HepG2 (cell line): ENCODE results near the gene FURIN. TPM values are rescaled to one million over a fixed set of nuclear protein-coding genes. Genes with fewer than 3 reads are reported as not detected.

Experiments used
- CCDC6 ChIP-seq: sonication (generic); formaldehyde crosslinking; IDR thresholded peaks from 2 replicates; pipeline ENCODE4 v1.8.1; 2022; ENCODE audit warnings: mild to moderate bottlenecking, missing genetic modification reagents, moderate library complexity
- FOXP4 ChIP-seq: sonication (generic); formaldehyde crosslinking; IDR thresholded peaks from 2 replicates; pipeline ENCODE4 v1.4.0; 2020; ENCODE audit warnings: missing genetic modification reagents
- HINFP ChIP-seq: sonication (generic); formaldehyde crosslinking; IDR thresholded peaks from 2 replicates; pipeline ENCODE4 v1.4.0; 2020; ENCODE audit warnings: low read depth, mild to moderate bottlenecking, missing genetic modification reagents
- HNRNPLL ChIP-seq: fragments of 200-400 bp; formaldehyde crosslinking; IDR thresholded peaks from 2 replicates; pipeline ENCODE4 v1.6.1; 2017; ENCODE audit warnings: mild to moderate bottlenecking, low read depth, low read length; ENCODE audit not compliant: poor library complexity, severe bottlenecking
- KLF11 ChIP-seq: IDR thresholded peaks from 2 replicates; pipeline ENCODE4 v1.6.1; 2016; ENCODE audit warnings: missing compliant biosample characterization
- NFIB ChIP-seq: sonication (generic); formaldehyde crosslinking; IDR thresholded peaks from 2 replicates; pipeline ENCODE4 v1.9.0; 2021; ENCODE audit warnings: missing genetic modification reagents, mild to moderate bottlenecking, borderline replicate concordance
- PHF8 ChIP-seq: sonication (generic); formaldehyde crosslinking; IDR thresholded peaks from 2 replicates; pipeline ENCODE4 v1.5.0; 2020; ENCODE audit warnings: missing genetic modification reagents
- RBFOX2 ChIP-seq: fragments of 200-400 bp; formaldehyde crosslinking; IDR thresholded peaks from 2 replicates; pipeline ENCODE4 v1.6.1; 2017; ENCODE audit warnings: low read depth, mild to moderate bottlenecking, low read length
- SP5 ChIP-seq: IDR thresholded peaks from 2 replicates; pipeline ENCODE4 v1.6.1; 2016; ENCODE audit warnings: low read depth, borderline replicate concordance
- ZMYM3 ChIP-seq: sonication (generic); formaldehyde crosslinking; IDR thresholded peaks from 2 replicates; pipeline ENCODE4 v1.5.1; 2020; ENCODE audit warnings: mild to moderate bottlenecking, missing genetic modification reagents
- ZNF232 ChIP-seq: sonication (generic); formaldehyde crosslinking; IDR thresholded peaks from 2 replicates; pipeline ENCODE4 v1.4.0; 2020; ENCODE audit warnings: missing genetic modification reagents, borderline replicate concordance
- ZNF280B ChIP-seq: sonication (generic); formaldehyde crosslinking; IDR thresholded peaks from 2 replicates; pipeline ENCODE4 v1.5.0; 2020; ENCODE audit warnings: missing genetic modification reagents, mild to moderate bottlenecking, borderline replicate concordance
- ZNF326 ChIP-seq: sonication (generic); formaldehyde crosslinking; IDR thresholded peaks from 2 replicates; pipeline ENCODE4 v1.4.0; 2020; ENCODE audit warnings: missing genetic modification reagents, borderline replicate concordance
- ZNF333 ChIP-seq: sonication (generic); formaldehyde crosslinking; IDR thresholded peaks from 2 replicates; pipeline ENCODE4 v1.4.0; 2020; ENCODE audit warnings: mild to moderate bottlenecking, missing genetic modification reagents, borderline replicate concordance
- ZNF501 ChIP-seq: sonication (generic); formaldehyde crosslinking; IDR thresholded peaks from 2 replicates; pipeline ENCODE4 v1.5.1; 2020; ENCODE audit warnings: mild to moderate bottlenecking, moderate library complexity, missing genetic modification reagents
- ZNF572 ChIP-seq: sonication (generic); formaldehyde crosslinking; IDR thresholded peaks from 2 replicates; pipeline ENCODE4 v1.5.1; 2020; ENCODE audit warnings: mild to moderate bottlenecking, missing genetic modification reagents
- ZNF580 ChIP-seq: IDR thresholded peaks from 2 replicates; pipeline ENCODE4 v1.6.1; 2016; ENCODE audit warnings: low read depth, borderline replicate concordance
- ZNF792 ChIP-seq: IDR thresholded peaks from 2 replicates; pipeline ENCODE4 v1.6.1; 2016
- polyA plus RNA-seq, 8 experiments: library from polyadenylated mRNA; depleted of rRNA in 3 of 8; stranded (reverse) in 7 of 8; unstranded in 1 of 8; fragments of >200 nt; fragmentation: Illumina TruSeq in 4 of 8; extraction: Trizol in 4 of 8; gene quantifications; 2 replicates each; pipeline versions ENCODE4 v1.2.1 to v1.2.3, GENCODE V29; 2011 to 2016; ENCODE audit warnings: low read depth in 4 of 8, missing spikeins in 1 of 8, mixed read lengths in 1 of 8; ENCODE audit not compliant: insufficient read depth in 1 of 8
- total RNA-seq, 5 experiments: library from RNA; depleted of rRNA; stranded (reverse); fragments of >200 nt; fragmentation: Illumina TruSeq; extraction: Trizol; gene quantifications; 2 replicates each; pipeline ENCODE4 v1.2.3, GENCODE V29; 2016; ENCODE audit warnings: low read depth in 1 of 5
- TF ChIP-seq, protein P1 (sequence below): sonication (generic); formaldehyde crosslinking; IDR thresholded peaks from 2 replicates; pipeline ENCODE4 v1.5.1; 2020; ENCODE audit warnings: mild to moderate bottlenecking, missing genetic modification reagents, moderate library complexity

The FURIN gene
- total and polyA plus RNA-seq, 2 of the 13 experiments (the other 11 are each of a cell fraction or from before 2014, with no cell fraction given): 15.2 to 17.4 TPM

DNA sequence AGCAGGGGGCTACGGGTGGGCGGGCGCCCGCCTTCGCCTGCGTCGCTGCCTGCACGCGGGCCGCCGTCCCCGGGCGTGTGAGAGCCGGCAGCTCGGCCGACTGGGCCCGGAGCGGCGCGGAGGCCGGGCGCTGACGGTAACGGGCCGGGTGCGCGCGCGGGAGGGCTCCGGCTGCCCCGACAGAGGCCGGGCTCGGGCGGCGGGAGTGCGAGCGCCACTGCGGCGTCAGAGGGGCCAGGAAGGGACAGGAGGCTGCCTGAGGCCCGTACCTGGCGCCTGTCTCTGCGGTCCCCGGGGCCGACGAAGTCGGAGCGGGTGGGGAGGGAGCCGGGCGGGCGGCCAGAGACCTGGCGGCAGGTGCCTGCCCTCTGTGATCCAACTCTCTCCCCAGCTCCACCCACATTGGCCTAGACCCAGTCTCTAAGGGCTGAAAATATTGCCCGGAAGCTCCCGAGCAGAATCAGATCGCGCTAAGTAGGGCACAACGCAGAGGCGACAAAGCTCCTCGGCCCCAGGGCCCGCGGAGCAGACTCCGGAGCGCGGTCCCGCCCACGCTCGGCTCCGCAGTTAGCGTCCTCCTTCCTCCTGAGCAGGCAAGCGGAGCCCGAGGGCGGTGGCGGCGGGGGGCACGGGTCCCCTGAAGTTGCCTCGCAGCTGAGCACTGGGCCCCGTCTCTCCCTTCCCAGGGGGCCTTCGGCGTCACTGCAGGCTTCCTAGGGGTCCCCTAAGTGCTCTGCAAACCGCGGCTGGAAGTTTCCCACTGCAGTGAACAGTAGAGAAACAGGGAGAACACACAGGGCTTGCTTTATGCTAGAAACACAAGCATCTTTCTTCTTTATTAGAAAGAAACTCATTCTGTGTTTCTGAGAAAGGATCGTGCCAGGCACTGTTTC, 34.7 kb downstream of the FURIN start, which contains the start of gene MAN2A2 (continued):
- TF ChIP-seq ZNF280B (CRISPR knock-in tag): peak; percentile 77; the same call in 1 of the 2 replicates
- 0 out of 2 replicates have a peak, but pooled peaks have one; percentile 41 for TF ChIP-seq FOXP4 (CRISPR knock-in tag)
- peak; percentile 23; the same call in 1 of the 2 replicates for TF ChIP-seq ZNF501 (CRISPR knock-in tag)
- no peak for TF ChIP-seq KLF11 (CRISPR knock-in tag)
- no peak; the same call in 1 of the 2 replicates for TF ChIP-seq ZNF333 (CRISPR knock-in tag)
- TF ChIP-seq ZNF580 (CRISPR knock-in tag): no peak
- TF ChIP-seq, protein P1, sequence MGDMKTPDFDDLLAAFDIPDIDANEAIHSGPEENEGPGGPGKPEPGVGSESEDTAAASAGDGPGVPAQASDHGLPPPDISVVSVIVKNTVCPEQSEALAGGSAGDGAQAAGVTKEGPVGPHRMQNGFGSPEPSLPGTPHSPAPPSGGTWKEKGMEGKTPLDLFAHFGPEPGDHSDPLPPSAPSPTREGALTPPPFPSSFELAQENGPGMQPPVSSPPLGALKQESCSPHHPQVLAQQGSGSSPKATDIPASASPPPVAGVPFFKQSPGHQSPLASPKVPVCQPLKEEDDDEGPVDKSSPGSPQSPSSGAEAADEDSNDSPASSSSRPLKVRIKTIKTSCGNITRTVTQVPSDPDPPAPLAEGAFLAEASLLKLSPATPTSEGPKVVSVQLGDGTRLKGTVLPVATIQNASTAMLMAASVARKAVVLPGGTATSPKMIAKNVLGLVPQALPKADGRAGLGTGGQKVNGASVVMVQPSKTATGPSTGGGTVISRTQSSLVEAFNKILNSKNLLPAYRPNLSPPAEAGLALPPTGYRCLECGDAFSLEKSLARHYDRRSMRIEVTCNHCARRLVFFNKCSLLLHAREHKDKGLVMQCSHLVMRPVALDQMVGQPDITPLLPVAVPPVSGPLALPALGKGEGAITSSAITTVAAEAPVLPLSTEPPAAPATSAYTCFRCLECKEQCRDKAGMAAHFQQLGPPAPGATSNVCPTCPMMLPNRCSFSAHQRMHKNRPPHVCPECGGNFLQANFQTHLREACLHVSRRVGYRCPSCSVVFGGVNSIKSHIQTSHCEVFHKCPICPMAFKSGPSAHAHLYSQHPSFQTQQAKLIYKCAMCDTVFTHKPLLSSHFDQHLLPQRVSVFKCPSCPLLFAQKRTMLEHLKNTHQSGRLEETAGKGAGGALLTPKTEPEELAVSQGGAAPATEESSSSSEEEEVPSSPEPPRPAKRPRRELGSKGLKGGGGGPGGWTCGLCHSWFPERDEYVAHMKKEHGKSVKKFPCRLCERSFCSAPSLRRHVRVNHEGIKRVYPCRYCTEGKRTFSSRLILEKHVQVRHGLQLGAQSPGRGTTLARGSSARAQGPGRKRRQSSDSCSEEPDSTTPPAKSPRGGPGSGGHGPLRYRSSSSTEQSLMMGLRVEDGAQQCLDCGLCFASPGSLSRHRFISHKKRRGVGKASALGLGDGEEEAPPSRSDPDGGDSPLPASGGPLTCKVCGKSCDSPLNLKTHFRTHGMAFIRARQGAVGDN (CRISPR knock-in tag): peak; percentile 74
- TF ChIP-seq CCDC6 (CRISPR knock-in tag): 0 out of 2 replicates have a peak, but pooled peaks have one; percentile 27
- no peak for TF ChIP-seq ZNF326
- TF ChIP-seq PHF8 (CRISPR knock-in tag): peak; percentile 58
- TF ChIP-seq HNRNPLL: peak; percentile 99
- no peak for TF ChIP-seq NFIB
- TF ChIP-seq ZMYM3 (CRISPR knock-in tag): no peak
- no peak for TF ChIP-seq ZNF572 (CRISPR knock-in tag)
- TF ChIP-seq SP5: no peak
- peak; percentile 22; the same call in 1 of the 2 replicates for TF ChIP-seq RBFOX2
- no peak for TF ChIP-seq HINFP
- 0 out of 2 replicates have a peak, but pooled peaks have one; percentile 11 for TF ChIP-seq ZNF232 (CRISPR knock-in tag)
- TF ChIP-seq ZNF792 (CRISPR knock-in tag): no peak
